GM21381 (cell line): ENCODE results near the gene SCARB1.

ENCODE experiments used
- ATAC-seq: cut with Tn5 transposase; IDR thresholded peaks from one replicate; pipeline ENCODE4 v1.9.1; 2021; ENCODE audit warnings: mild to moderate bottlenecking, moderate library complexity; ENCODE audit not compliant: unreplicated experiment

Gene SCARB1

DNA sequence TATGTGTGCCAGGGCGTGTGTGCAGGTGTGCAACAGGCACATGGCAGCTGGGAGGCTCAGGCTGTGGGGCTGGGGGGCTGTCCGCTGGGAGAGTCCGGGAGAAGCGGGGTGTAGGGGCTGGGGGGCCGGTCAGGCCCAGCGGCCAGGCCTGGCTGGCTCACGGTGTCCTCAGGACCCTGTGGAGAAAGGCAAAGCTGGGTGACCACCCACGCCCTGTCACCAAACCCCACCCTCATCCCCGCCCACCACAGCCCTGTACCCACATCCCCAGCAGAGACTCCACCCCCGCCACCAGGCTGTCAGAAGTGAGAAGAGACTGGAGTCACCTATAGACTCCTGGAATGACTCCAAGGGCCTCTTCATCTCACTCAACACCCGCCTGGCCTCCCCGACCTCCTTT, 85.3 kb downstream of the SCARB1 start:
- ATAC-seq, result no peak

DNA sequence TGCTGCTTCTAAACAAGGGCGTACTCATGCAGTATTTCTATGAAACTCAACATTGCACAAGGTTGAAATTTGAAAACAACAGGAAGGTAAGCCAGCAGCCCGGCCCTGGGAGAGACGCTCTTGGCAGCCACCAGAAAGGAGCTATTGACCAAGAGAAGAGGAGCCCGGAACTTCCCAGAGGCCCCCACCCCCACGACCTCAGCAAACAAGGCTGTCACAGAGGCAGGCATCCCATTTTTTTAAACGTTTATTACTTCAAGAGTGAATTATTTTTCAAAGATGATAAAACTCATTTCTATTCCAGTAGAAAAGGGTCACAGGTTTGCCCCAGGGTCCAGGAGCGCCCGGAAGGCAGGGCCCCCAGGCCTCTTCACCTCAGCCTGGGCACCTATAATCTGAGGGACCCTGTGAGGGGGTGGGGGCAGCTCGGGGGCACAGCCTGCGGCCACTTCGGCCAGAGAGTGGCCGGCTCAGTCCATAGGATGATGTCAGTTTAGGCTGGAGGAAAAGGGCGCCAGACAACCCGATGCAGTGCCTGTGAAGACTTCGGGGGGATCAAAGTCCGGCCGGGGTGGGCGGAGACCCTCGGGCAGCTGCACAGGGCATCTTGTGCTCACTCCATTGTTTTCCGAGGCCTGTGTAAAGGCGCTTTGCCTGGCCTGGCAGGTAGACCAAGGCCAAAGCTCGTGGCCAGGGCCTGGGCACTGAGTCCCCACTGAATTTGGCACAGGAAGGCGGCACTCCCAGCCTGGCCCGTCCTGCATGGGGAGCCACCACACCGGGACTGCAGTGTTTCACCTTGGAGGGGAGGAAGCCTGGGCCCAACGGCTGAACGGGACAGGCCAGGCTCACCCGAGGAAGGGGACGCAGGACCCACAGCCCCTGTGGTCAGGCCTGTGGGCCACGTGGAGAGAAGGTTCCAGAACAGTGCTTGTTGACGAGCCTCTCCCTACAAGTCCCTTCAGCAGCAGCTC, 86.0 kb downstream of the SCARB1 start:
- no peak for ATAC-seq

DNA sequence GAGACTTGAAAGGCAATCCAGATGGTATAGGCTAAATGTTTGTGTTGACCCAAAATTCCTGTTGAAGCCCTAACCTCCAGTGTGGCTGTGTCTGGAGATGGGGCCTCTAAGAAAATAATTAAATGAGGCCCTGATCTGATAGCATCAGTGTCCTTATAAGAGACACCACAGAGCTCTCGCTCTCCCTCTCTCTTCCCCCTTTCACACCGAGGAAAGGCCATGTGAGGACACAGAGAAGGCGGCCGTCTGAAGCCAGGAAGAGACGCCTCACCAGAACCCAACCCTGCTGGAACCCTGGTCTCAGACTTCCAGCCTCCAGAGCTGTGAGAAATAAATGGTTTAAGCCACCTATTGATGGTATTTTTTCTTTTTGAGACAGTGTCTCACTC, 87.5 kb downstream of the SCARB1 start:
- no peak for ATAC-seq

DNA sequence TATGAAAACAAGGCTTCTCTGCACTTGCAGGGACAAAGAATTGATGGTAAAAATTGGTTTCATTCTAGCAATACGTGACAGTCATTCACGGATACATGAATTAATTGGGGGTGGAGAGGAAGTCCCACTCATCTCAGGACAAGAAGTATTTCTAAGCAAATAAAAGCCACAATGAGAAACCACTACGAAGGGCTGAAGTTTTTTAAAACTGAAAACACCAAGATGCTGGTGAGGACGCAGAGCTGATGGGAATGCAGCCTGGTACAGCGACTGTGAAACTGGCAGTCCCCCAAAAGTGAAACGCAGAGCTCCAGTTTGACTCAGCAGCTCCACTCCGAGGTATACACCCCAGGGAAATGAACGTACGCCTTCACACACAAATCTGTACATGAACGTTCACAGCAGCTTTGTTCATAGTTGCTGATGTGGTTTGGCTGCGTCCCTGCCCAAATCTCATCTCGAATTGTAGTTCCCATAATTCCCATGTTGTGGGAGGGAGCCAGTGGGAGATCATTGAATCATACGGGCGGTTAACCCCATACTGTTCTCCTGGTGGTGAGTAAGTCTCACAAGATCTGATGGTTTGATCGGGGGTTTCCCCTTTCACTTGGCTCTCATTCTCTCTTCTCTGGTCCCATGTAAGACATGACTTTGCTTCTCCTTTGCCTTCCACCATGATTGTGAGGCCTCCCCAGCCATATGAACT, 89.0 kb downstream of the SCARB1 start:
- peak; percentile 83 for ATAC-seq

DNA sequence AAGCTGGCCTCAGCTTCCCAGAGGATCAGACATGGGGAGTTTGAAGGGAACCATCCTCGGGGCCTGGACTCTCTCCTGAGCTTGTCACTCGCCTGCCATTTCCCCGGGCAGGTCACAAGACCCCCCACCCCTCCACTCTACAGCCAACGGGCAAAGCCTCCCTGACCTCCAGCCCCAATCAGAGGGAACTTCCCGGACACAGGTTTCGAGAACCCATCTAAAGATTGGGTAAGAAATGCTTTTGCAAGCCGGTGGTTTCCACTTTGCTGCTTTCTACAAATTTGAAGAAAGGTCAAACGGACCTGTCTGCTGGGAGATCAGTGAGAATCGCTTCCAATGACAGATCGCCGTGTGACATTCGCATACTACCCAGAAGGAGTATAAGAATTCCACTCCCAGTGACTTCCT, 89.6 kb downstream of the SCARB1 start:
- ATAC-seq, result peak; percentile 33

DNA sequence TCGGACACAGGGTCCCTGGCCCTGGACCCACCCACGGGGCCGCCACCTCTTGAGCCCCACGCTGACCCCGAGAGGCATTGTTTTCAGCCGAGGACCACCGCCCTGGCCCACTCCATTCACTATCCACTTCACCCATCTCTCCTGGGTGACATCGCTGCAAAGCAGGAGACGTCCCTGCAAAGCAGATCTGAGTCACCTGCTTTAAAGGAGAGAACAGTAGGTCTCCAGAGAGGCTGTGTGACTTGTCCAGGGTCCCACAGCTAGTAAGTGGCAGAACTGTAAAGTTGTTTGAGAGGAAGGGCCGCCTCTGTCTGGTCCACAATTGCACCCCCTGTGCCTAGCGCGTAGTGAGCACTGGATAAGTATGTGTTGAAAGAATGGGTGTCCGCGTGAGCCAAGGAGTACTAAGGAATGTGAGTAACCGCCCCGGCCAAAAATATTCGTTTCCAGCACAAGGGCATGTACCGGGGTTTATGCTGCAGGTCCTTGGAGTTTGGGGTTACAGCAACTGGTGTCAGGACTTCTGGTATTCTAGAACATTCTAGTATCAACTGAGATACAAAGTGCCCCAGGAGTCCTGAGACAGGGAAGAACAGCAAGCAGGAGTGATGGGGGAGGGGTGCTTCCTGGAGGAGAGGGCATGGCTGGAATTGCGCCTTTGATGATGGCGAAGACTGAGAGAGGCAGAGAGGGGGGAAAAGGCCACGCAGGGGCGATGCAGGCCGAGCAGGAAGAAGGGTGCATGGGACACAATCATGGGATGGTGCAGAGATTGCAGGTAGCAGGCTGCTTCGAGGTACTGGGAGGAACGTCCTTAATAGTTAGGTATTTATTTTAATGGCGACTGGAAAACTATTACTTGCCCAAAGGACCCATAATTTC, 91.1 kb downstream of the SCARB1 start:
- ATAC-seq, result no peak

DNA sequence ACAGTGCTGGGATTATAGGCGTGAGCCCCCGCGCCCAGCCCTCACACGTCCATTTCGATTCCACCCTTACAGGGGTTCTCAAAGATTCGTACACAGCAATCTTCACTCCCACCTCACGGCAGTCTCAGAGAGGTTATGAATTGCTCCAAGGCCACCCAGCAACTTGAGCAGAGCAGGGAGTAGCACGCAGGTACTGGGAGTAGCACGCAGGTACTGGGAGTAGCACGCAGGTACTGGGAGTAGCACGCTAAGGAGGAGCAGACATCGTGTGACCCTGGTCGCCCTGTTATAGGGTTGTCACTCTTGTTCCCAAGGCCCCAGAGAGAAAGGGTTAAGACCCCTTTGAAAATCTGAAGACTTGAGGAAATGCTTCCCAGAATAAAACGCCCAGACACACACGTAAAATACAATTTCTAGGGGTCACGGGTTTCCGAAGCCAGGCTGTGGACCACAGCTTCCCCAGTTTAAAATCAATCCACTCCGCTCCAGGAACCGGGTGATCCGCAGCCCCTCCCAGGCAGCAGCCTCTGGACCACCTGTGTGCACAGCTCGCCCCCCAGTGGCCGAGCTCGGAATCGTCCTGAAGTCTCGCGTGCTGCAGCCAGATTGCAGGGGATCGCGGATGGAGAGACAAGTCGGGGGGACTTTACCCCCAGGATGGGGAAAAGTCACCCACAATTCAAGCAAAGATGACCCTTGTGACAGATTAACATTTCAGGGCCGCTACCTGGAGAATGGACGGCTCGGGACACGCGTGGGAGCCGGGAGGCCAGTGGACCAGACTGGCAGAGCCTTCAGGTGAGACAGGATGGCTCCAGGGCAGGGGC, 92.0 kb downstream of the SCARB1 start:
- no peak for ATAC-seq

DNA sequence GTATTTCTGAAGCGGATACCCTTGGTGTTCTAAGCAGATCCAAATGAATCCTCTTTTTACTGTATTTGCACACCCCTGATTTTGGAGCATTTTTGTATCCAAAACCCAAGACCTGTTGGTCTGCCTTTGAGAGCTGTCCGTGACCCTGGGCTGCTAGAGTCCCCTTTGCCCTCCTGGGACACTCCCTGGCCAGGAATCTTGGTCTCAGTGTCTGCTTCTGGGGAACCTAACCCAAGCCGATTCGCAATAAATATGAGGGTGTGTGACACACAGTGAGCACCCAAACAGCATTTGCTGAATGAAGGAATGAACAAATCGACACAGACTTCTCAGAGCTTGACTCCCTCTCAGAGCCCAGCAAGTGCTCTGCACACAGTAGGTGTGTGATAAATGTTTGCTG, 92.9 kb downstream of the SCARB1 start:
- ATAC-seq, result no peak

DNA sequence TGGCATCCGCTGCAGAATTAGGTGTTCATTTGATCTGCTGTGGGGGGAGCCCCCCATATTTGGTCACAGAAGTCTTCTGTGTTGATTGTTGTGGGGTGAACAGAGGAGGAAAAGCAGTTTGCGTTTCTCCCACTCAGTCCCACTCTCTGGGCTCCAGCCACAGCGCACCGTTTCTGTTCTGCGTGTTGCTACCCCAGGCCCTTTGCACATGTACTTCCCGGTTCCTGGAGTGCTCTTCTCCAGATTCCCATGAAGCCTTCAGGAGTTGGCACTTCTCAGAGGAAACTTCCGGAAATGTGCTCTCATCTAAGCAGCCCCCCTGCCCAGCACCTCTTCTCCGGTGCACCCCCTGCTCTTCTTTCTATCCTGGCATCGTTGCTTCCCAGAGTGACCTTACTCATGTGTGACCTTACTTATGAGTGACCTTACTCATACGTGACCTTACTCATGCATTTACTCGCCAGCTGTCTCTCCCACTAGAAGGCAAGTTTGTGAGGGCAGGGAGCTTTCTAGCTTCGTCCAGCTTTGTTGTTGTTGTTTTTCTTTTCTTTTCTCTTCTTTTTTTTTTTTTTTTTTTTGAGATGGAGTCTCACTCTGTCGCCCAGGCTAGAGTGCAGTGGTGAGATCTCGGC, 93.7 kb downstream of the SCARB1 start:
- no peak for ATAC-seq

DNA sequence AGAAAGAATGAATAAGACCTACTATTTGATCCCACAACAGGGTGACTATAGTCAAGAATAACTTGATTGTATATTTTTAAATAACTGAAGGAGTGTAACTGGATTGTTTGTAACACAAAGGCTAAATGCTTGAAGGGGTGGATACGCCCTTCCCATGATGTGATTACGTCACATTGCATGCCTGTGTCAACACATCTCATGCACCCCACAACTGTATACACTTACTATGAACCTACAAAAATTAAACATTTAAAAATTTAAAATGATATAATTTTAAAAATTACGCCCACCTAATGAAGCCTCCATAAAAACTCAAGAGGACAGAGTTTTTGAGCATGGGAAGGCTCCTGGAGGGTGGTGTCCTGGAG, 94.5 kb downstream of the SCARB1 start:
- ATAC-seq, result no peak

DNA sequence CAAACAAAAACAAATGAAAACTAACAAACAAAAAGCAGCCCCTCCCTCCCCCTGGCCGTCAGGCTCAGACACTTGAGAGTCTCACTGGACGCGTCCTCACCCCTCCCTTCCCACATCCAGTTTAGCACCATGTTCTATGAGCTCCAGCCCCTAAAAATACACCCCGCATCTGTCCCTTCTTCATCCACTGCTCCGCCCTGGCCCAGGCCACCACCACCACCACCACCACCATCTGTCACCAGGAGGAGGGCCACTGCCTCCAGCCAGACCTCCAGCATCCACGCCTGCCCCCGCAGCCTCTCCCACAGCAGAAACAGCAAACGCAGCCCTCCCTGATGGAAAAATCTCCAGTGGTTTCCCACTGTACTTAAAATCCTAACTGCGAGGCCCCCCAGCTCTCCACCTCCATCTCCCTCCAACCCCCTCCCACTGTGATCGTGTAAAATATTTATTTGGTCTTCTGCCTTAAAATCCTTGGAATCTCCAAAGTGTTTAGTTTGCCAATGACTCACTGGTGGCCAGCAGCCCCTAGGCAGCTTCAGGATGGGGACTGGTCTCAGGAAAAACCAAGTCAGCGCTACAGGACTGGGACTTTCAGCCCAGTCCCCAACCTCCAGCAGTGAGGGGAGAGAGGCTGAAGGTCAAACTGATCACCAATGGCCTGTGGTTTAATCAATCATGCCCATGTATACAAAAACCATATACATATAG, 95.1 kb downstream of the SCARB1 start:
- no peak for ATAC-seq

DNA sequence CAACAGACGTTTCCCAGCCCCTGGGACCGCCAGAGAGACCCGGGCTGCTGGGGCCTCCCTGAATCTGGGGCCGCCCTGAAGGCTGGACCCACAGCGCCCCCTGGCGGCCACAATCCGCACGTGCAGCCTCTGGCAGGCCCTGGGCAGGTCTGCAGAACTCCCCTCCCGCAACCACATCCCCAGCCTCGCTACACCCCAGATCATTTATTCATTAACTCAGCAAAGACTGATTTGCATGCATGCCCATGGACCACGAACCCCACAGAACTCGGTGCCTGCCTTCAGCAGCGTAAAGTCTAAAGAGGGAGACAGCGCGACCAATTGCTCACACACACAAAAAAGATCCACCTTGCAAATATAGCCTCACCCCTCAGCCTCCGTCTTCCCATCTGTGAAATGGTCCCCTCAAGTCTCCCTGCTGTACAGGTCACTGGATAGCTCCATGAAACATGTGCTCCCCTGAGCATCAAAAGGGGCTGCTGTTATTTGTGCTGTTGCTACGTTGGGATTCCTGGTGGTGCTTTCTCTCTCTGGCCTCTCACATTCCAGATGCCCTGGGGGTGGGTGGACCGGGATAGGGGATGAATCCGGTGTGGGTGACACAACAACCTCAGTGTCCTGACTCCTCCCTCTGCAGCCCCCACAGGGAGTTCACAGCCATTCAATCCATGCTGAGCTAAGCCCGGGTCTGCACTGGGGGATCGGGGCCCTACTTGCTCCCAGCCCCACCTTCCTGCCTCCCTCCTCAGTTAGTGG, 96.4 kb downstream of the SCARB1 start:
- ATAC-seq, result peak; percentile 69

DNA sequence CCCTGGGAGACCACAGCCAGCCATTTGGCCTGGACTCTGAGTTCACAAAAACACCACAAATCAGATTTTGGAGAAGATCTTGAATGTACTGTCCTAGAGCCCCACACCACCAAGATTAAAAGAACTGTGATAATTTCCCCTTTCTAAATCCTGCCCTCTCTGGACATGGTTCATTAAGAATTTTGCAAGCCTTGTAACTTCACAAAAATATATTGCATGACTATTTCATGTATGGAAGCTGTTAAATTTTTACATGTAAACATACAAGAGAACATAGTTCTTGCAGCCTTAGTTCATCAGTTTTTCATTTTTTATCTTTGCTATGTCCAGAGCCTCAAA, 97.0 kb downstream of the SCARB1 start:
- no peak for ATAC-seq

DNA sequence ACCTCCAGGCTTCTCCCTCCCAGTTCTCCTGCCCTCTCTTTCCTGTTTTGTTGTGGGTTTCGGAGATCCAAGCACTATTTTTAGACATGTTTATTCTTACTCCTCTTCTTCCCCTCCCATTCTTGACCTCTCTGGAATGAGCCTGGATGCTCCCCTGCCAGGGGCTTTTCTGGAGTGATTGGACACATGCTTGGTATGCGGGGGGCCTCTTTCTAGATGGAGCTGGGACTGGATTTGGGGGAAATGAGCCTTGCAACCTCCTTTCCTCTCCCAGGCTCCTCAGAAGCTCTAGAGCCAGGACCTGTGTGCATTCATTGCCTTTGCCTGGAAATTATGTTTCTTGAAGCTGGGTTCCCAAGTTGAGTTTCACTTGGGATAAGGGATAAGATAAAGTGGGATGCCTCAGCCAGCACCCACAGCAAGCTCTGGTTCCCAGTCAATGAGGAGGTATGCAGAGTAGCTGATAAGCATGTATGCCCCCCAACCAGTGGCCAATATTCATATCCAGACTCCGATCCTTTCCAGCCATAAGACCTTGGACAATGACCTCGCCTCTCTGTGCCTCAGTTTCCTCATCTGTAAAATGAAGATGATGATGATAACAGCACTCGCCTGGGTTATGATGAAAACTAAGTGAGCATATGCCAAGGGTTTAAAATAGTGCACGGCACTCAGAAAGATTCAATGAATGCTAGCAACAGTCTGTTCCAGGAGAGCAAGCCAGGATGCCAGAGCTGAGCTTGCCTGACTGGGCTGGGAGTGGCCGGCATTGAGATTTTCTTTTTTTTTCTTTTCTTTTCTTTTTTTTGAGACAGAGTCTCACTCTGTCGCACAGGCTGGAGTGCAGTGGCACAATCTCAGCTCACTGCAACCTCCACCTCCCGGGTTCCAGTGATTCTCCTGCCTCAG, 97.8 kb downstream of the SCARB1 start:
- no peak for ATAC-seq

DNA sequence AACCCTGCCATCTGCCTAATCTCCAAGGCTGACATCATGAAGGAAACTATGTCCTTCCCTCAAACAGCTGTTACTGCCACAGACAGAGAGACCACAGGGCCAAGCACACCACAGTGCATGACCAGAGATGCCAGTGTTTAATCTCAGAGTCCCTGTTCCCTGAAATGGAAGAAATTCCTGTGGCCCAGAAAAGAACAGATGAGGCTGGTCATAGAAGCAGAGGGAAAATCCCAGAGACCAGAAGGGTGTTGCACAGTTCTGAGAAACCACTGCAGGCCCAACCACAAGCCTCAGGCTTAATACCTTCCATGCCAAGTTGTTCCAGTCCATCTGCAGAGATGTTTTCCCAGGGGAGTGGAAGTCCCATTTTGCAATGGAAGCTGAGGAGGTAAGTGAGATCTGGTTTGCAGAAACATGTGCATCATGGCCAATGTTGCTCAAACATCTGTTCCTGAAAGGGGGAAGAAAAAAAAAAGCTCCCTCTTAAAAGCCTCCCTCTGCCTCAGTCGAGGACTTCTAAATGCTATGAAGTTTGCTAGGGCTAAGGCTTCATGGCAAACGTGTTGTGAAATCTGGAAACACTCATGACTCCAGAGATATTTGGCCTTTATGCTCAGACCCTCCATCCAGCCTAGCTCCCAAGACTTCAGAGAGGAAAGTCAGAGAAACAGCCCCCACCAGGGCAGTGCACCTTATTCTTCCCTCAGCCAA, 98.6 kb downstream of the SCARB1 start:
- no peak for ATAC-seq

DNA sequence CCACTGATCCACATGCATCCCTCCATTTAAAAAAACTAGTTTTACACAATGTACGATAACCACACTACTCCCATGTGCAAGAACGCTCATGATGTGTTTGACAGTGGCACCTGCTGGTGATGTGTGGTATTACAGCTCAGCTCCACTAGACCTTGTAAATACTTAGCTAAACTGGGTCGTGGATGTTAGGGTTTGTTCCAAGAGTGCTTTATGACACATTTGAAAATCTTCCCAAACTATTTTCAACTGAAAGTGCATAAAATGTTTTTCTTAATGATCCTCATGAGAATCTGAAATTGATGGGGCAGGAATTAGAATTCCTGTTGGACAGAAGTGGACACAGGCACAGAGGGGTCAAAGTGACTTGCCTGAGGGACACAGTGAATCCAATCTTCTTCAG, 99.2 kb downstream of the SCARB1 start:
- ATAC-seq, result no peak

DNA sequence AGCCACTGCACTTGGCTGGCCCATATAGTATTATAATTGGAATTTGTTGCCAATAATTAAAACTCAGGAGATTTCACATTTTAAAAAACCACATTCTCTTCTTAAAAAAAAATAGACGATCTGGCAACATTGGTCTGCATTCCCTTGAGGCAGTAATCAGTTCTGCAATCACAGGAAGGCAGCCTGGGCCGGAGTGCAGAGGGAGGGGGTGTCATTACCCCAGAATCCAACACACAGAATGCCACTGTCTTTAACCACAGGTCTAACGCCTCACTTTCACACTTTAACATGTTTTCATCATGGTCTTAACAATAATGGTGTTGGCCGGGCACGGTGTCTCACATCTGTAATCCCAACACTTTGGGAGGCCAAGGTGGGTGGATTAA, 100.1 kb downstream of the SCARB1 start:
- ATAC-seq, result no peak
